Endothelial cell (in vitro differentiated cells): ENCODE results near the gene AP1G2. TPM values are rescaled to one million over a fixed set of nuclear protein-coding genes. Genes with fewer than 3 reads are reported as not detected.

Source experiments
- DNase-seq: peaks from one replicate; pipeline ENCODE4 v3.0.0; 2021; ENCODE audit warnings: low spot score
- H3K27ac Mint-ChIP-seq: one replicate; pipeline ENCODE4 v1.8.0; 2021; ENCODE audit warnings: mixed read lengths, inconsistent platforms; ENCODE audit not compliant: unreplicated experiment
- H3K27me3 Mint-ChIP-seq: one replicate; pipeline ENCODE4 v1.8.0; 2021; ENCODE audit warnings: mild to moderate bottlenecking, moderate library complexity, mixed read lengths, inconsistent platforms; ENCODE audit not compliant: unreplicated experiment
- H3K36me3 Mint-ChIP-seq: one replicate; pipeline ENCODE4 v1.8.0; 2021; ENCODE audit warnings: mild to moderate bottlenecking, low read depth, mixed read lengths, inconsistent platforms; ENCODE audit not compliant: unreplicated experiment
- H3K4me1 Mint-ChIP-seq: one replicate; pipeline ENCODE4 v1.8.0; 2021; ENCODE audit warnings: mild to moderate bottlenecking, mixed read lengths, inconsistent platforms; ENCODE audit not compliant: unreplicated experiment
- H3K4me3 Mint-ChIP-seq: one replicate; pipeline ENCODE4 v1.8.0; 2021; ENCODE audit warnings: mild to moderate bottlenecking, mixed read lengths, inconsistent platforms; ENCODE audit not compliant: unreplicated experiment
- H3K9me3 Mint-ChIP-seq: one replicate; pipeline ENCODE4 v1.8.0; 2021; ENCODE audit warnings: mixed read lengths, inconsistent platforms; ENCODE audit not compliant: unreplicated experiment
- CTCF ChIP-seq: fragments of 200-600 bp; sonication (generic); IDR thresholded peaks from one replicate; pipeline ENCODE4 v1.5.0; 2021; ENCODE audit warnings: antibody characterized with exemption; ENCODE audit not compliant: unreplicated experiment
- total RNA-seq: library from RNA; stranded (reverse); fragmentation: NEBNext Ultra II Directional; extraction: Animal tissue kit (Norgen Biotek cat#: 25700); gene quantifications from one replicate; pipeline ENCODE4 v1.2.1, GENCODE V29; 2021; ENCODE audit not compliant: unreplicated experiment

AP1G2 gene
- total RNA-seq, 1 donor from 2014 or later, result 134 TPM

DNA sequence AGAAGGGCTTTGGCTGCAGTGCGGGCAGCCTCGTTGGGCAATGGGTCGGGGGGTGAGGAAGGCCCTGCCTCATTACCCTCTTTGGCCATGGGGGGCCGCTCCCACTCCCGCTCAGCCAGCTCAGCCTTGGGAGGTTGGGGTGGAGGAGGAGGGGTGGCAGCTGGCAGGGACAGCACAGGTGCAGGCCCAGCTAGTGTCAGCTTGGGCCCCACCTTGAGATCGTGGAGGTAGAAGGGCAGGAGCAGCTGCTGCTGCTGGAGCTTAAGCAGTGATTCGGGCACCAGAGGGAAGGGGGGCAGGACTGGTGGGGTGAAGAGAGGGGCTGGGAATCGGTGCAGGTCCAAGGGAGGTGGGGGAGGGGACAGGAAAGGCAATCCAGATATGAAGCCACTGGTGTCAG, 42.0 kb downstream of the AP1G2 start:
- Mint-ChIP-seq H3K27ac (no peak overlapping the region), H3K27me3 (peaks cover 18% of the 10 kb centered on the region), H3K4me3 (no peak overlapping the region), H3K9me3 (no peaks in the 10 kb centered on the region), H3K4me1 (peaks cover 30% of the 10 kb centered on the region), H3K36me3 (peaks cover 41% of the 10 kb centered on the region)
- TF ChIP-seq CTCF, result no peak
- DNase-seq, result no peak

DNA sequence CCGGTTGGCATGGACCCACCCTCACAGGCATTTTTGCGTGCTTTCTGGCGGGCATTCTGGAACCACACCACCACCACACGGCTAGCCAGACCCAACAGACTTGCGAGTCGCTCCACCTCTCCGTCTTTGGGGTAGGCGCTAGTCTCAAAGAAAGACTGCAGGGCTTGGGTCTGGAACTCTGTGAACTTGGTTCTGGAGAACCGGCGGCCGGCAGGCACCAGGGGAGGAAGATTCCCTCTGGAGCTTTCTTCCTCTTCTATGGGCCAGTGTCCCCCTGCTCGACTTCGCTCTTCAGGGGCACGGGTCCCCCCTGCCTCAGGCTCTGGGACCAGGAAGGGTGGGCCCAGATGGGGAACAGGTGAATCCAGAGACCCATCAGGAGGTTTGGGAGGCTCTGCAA, 42.6 kb downstream of the AP1G2 start:
- Mint-ChIP-seq H3K4me1 (peaks cover 24% of the 10 kb centered on the region), H3K36me3 (peaks cover 41% of the 10 kb centered on the region), H3K9me3 (no peaks in the 10 kb centered on the region), H3K27me3 (peaks cover 20% of the 10 kb centered on the region), H3K27ac (no peak overlapping the region), H3K4me3 (no peak overlapping the region)
- TF ChIP-seq CTCF, result no peak
- DNase-seq, result no peak

GRCh38 chr14:23523229-23524016, 44.2 kb downstream of the AP1G2 start:
- peaks cover 11% of the 10 kb centered on the region for H3K4me1 Mint-ChIP-seq
- H3K9me3 Mint-ChIP-seq, result no peaks in the 10 kb centered on the region
- no peak for TF ChIP-seq CTCF
- no peak overlapping the region for H3K27ac Mint-ChIP-seq
- no peak for DNase-seq
- H3K4me3 Mint-ChIP-seq, result no peak overlapping the region
- peaks cover 38% of the 10 kb centered on the region for H3K36me3 Mint-ChIP-seq
- peaks cover 18% of the 10 kb centered on the region for H3K27me3 Mint-ChIP-seq

- DNase-seq, result no peak
- H3K36me3 Mint-ChIP-seq, result peaks cover 33% of the 10 kb centered on the region
- H3K4me3 Mint-ChIP-seq, result no peak overlapping the region
- no peak for TF ChIP-seq CTCF
- peaks cover 15% of the 10 kb centered on the region for H3K27me3 Mint-ChIP-seq
- peaks cover 8% of the 10 kb centered on the region for H3K4me1 Mint-ChIP-seq
- no peaks in the 10 kb centered on the region for H3K9me3 Mint-ChIP-seq
- H3K27ac Mint-ChIP-seq, result no peak overlapping the region
Observed at GRCh38 chr14:23522643-23523198, 44.9 kb downstream of the AP1G2 start.
